Kidney (tissue), 14 donors: ENCODE results near the gene ARL14EP. TPM values are rescaled to one million over a fixed set of nuclear protein-coding genes. Genes with fewer than 3 reads are reported as not detected.

ENCODE experiments used
- DNase-seq, 5 donors: peaks; one replicate each; pipeline ENCODE4 v3.0.0-alpha.2; 2013 to 2020
- FAIRE-seq: peaks from 2 replicates; lab custom pipeline; 2012; peaks lifted over from hg19 to GRCh38; lab: Jason Lieb, UNC
- H3K27ac ChIP-seq, 2 donors: one replicate each; pipeline ENCODE4 v1.7.0; 2013; ENCODE audit warnings: low read depth in 2 of 2, low read length in 2 of 2, inconsistent platforms in 1 of 2
- H3K27me3 ChIP-seq: one replicate; pipeline ENCODE4 v1.7.1; 2013; ENCODE audit warnings: low read length, inconsistent platforms; ENCODE audit not compliant: control insufficient read depth, insufficient read depth
- H3K36me3 ChIP-seq, 3 donors: one replicate each; pipeline versions ENCODE4 v1.7.0 to v1.7.1; 2013; ENCODE audit warnings: low read length in 3 of 3, control low read depth in 1 of 3, inconsistent platforms in 1 of 3; ENCODE audit not compliant: insufficient read depth in 3 of 3, control insufficient read depth in 2 of 3
- H3K4me1 ChIP-seq, 3 donors: one replicate each; pipeline versions ENCODE4 v1.7.0 to v1.7.1; 2013; ENCODE audit warnings: low read length in 3 of 3, inconsistent platforms in 1 of 3, low read depth in 1 of 3; ENCODE audit not compliant: control insufficient read depth in 2 of 3, insufficient read depth in 2 of 3
- H3K4me3 ChIP-seq, 3 donors: one replicate each; pipeline versions ENCODE4 v1.7.0 to v1.8.1; 2013; ENCODE audit warnings: low read length in 3 of 3, control low read depth in 1 of 3, inconsistent platforms in 1 of 3
- H3K9ac ChIP-seq, 3 donors: one replicate each; pipeline versions ENCODE4 v1.7.0 to v1.7.1; 2013; ENCODE audit warnings: low read length in 3 of 3, control low read depth in 1 of 3, inconsistent platforms in 1 of 3
- H3K9me3 ChIP-seq, 3 donors: one replicate each; pipeline versions ENCODE4 v1.7.0 to v1.7.1; 2013; ENCODE audit warnings: low read length in 3 of 3, control low read depth in 1 of 3, inconsistent platforms in 1 of 3; ENCODE audit not compliant: control insufficient read depth in 2 of 3, insufficient read depth in 1 of 3
- intact Hi-C: fragments of 100-400 bp; cut with DNase I; formaldehyde crosslinking; loops from one replicate; pipeline ENCODE4 v1.11.1; 2022
- polyA plus RNA-seq: library from polyadenylated mRNA; stranded (reverse); fragments of 350-450 nt; fragmentation: Illumina TruSeq; extraction: RNeasy Lipid Tissue Mini Kit (QIAGEN cat#74804); gene quantifications from one replicate; pipeline ENCODE4 v1.2.3, GENCODE V29; 2014; ENCODE audit warnings: low read depth, low replicate concordance; ENCODE audit not compliant: insufficient read depth
- total RNA-seq: library from RNA; stranded (reverse); fragmentation: NEBNext Ultra II Directional; extraction: Animal tissue kit (Norgen Biotek cat#: 25700); gene quantifications from one replicate; pipeline ENCODE4 v1.2.1, GENCODE V29; 2021
- TF ChIP-seq, protein P1 (sequence below): IDR thresholded peaks from 3 replicates; pipeline ENCODE4 v1.5.1; 2012; ENCODE audit warnings: mild to moderate bottlenecking, moderate library complexity, borderline replicate concordance; ENCODE audit not compliant: insufficient read depth; ENCODE audit errors: extremely low read depth
- donor health status: control.
- donor health status: control.
- donor health status: control.
- donor health status: control.
- donor health status: control.
- donor health status: DM: yes; HTN: yes; CAD: no.
- donor health status: Normal renal cell carcinoma (clear cell type).

ARL14EP gene
- total and polyA plus RNA-seq, 2 donors from 2014 or later = 16.3 to 29.6 TPM

DNA sequence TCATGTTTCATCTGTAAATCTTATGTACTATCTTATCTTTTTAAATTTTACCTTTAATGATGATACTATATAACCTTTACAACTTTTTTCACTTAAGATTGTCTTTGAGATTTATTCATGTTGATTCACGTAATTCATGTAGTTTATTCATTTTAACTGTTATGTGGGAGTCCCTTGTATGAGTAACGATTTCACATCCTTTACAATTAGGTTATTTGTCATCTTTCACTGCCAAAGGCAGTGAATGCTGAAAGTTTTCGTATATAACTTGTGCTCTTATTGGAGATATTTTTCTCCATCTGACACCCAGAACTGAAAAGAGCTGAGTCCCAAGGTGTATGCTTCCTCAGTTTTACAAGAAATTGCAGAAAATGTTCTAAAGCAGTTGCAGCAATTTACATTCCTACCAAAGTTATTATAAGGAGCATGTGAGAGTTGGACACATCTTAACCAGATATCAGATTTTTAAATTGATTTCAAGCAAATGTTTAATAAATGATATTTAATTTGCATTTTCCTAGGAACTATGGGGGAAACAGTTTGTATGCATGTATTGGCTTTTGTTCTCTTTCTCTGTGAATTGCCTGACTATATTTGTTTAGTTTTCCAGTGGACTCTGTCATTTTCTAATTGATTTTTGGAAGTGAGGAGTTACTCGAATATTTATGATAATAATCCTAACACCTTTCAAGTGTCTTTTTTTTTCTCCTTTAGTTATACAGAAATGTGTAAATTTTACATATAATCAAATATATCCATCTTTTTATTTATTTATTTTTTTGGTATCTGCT lies 6.4 kb downstream of the ARL14EP start:
- DNase-seq (no peak), FAIRE-seq (peak; percentile 13)
- no peaks in the 10 kb centered on the region for H3K27me3 ChIP-seq
- TF ChIP-seq, protein P1, sequence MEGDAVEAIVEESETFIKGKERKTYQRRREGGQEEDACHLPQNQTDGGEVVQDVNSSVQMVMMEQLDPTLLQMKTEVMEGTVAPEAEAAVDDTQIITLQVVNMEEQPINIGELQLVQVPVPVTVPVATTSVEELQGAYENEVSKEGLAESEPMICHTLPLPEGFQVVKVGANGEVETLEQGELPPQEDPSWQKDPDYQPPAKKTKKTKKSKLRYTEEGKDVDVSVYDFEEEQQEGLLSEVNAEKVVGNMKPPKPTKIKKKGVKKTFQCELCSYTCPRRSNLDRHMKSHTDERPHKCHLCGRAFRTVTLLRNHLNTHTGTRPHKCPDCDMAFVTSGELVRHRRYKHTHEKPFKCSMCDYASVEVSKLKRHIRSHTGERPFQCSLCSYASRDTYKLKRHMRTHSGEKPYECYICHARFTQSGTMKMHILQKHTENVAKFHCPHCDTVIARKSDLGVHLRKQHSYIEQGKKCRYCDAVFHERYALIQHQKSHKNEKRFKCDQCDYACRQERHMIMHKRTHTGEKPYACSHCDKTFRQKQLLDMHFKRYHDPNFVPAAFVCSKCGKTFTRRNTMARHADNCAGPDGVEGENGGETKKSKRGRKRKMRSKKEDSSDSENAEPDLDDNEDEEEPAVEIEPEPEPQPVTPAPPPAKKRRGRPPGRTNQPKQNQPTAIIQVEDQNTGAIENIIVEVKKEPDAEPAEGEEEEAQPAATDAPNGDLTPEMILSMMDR = no peak
- no peak overlapping the region for H3K4me3 ChIP-seq
- intact Hi-C loops = no loop called here
- H3K4me1 ChIP-seq = peaks cover 0 to 8% (median 0%) of the 10 kb centered on the region in 3 donors
- H3K9me3 ChIP-seq = no peaks in the 10 kb centered on the region
- H3K9ac ChIP-seq = no peak overlapping the region
- H3K36me3 ChIP-seq = peaks cover 3 to 6% (median 6%) of the 10 kb centered on the region in 3 donors
- no peak overlapping the region for H3K27ac ChIP-seq

DNA sequence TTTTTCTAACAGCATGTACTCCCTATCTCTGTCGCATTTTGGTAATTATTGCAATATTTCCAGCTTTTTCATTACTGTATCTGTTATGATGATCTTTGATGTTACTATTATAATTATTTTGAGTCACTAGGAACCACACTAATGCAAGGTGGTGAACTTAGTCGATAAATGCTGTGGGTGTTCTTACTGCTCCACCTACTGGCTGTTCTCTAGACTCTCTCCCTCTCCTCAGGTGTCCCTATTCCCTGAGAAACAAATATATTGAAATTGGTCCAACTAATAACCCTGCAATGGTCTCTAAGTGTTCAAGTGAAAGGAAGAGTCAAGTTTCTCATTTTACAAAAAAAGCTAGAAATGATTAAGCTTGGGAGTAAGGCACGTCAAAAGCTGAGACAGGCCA lies 10.5 kb downstream of the ARL14EP start:
- intact Hi-C loops = no loop called here
- H3K4me1 ChIP-seq = no peaks in the 10 kb centered on the region
- no peak overlapping the region for H3K27ac ChIP-seq
- FAIRE-seq = no peak
- H3K27me3 ChIP-seq = no peaks in the 10 kb centered on the region
- H3K36me3 ChIP-seq = peaks cover 8 to 22% (median 18%) of the 10 kb centered on the region in 3 donors
- TF ChIP-seq, protein P1 = no peak
- DNase-seq = peak in 1 of 5 donors; percentile 10
- no peaks in the 10 kb centered on the region for H3K9me3 ChIP-seq
- no peak overlapping the region for H3K4me3 ChIP-seq
- H3K9ac ChIP-seq = no peak overlapping the region

DNA sequence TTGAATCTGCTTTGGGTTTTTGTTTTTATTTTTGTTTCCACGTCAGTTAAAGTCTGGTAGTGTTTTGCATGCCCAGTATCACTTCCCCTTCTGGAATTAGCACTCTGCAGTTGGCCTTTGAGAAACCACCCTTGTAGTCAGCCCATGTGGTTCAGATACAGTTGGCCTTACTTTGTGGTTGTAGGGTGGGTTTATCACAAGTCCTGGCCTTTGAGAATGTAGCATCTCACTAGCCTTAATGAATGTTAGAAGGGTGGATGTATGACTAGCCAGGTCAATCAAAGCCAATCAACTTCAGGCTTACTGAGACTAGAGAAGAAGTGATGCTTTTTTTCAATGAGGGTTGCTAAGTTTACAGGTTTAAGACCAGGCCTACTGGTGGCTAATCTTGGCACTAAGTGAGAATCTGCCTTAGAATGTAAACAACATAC lies 19.8 kb downstream of the ARL14EP start:
- TF ChIP-seq, protein P1 = no peak
- no peak for FAIRE-seq

More for the DNA sequence above, 19.8 kb downstream of the ARL14EP start:
- H3K4me1 ChIP-seq = no peaks in the 10 kb centered on the region
- no peak for DNase-seq
- H3K27ac ChIP-seq = no peak overlapping the region
- intact Hi-C loops = loop anchor here (10.0 kb wide), 2 partner anchors 512 to 572 kb away; no protein-coding TSS in a partner anchor
- peaks cover 0 to 2% (median 0%) of the 10 kb centered on the region in 3 donors for H3K9me3 ChIP-seq
- H3K27me3 ChIP-seq = no peaks in the 10 kb centered on the region
- H3K36me3 ChIP-seq = no peaks in the 10 kb centered on the region
- H3K4me3 ChIP-seq = no peak overlapping the region
- H3K9ac ChIP-seq = no peak overlapping the region
